ENCODE measurements around the gene GNG4.
A peak's percentile ranks its signal among the peaks of the same experiment; 100 is the strongest.

Gene GNG4

DNA sequence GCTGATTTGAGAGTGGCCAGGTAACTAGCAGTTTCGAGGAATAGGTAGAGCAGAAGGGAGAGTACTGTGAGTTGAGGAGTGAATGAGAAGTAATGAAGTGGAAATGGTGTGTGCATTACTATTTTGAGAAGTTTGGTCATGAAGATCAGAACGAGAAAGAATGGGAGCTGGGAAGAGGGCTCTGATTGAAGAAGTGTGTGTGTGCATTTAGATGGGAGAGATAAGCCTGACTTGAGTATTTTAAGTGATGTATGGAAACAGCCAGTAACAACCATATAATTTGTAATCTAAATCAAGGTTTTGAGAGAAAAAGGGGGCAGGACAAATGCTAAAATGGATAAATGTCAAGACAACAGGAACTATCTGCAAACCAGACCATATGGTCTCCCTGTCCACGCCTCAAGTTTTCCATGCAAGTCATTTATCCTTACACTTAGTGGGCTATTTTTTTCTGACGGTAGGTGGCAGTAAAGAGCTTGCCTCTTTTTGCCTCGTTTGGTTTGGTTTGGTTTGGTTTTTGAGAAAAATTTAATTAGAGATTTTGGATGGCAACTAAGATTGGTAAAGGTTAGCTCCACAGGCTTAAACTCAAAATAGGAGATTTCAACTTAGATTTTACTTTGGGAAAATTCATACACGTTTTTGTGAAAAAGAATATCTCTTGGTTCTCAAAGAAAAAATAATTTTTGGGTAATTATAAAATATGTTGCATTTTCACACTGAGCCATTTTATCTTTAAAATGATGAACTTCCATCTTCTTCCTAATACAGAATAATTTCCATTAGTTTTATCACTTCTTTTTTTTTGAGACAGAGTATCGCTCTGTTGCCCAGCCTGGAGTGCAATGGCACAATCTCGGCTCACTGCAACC lies 135.9 kb downstream of the GNG4 start:
- ChIA-PET CTCF (interaction anchor here (0.7 to 5.0 kb wide), 23 partner anchors 9 to 1014 kb away, joined by 3 to 40 read pairs (median 4); partner anchors contain the start of gene B3GALNT2), POLR2A (no interaction called here)
- TF ChIP-seq, protein P1, sequence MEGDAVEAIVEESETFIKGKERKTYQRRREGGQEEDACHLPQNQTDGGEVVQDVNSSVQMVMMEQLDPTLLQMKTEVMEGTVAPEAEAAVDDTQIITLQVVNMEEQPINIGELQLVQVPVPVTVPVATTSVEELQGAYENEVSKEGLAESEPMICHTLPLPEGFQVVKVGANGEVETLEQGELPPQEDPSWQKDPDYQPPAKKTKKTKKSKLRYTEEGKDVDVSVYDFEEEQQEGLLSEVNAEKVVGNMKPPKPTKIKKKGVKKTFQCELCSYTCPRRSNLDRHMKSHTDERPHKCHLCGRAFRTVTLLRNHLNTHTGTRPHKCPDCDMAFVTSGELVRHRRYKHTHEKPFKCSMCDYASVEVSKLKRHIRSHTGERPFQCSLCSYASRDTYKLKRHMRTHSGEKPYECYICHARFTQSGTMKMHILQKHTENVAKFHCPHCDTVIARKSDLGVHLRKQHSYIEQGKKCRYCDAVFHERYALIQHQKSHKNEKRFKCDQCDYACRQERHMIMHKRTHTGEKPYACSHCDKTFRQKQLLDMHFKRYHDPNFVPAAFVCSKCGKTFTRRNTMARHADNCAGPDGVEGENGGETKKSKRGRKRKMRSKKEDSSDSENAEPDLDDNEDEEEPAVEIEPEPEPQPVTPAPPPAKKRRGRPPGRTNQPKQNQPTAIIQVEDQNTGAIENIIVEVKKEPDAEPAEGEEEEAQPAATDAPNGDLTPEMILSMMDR (IDR thresholded peaks at IDR 0.05; ENCODE audit: control extremely low read depth, extremely low read depth, low read depth, missing control alignments) = peak; percentile 73
- DNase-seq (ENCODE audit: extremely low spot score) = peak; percentile 32

DNA sequence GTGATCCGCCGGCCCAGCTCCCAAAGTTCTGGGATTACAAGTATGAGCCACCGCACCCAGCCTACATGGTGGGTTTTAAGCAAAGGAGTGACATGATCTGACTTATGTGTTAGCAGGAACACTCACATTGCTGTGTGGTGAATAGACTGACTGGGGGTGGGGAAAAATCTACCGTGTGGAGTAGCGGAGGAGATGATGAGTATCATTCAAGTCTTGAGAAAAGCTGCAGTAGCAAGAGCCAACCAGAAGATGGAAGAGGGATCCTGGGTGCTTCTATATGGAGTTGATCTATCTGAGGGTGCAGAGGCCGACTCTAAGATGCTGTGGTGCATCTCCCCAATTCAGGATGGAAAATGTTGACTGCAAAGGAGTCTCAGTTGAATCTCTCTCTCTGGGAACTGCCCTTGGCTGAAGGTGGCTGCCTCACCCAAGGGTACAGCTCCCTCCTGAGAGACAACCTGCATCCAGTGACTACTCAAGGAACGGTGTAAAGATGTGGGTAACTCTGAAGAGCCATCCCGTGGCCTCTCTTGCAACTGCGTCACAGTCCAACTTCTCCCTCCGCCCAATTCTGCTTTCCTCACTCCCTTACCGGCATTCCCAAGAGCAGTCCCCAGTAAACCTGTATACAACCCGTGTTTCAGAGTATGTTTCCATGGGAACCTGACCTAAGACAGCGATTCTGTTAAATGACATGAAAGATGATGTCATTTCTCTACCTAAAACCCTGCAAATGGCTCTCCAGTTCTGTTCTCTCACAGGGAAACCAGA lies 137.9 kb downstream of the GNG4 start:
- ChIA-PET CTCF (interaction anchor here (1.3 to 1.6 kb wide), 2 partner anchors 271 to 461 kb away, joined by 3 to 7 read pairs; no protein-coding TSS in a partner anchor), POLR2A (no interaction called here)
- no peak for DNase-seq (ENCODE audit: extremely low spot score)
- TF ChIP-seq, protein P1 (IDR thresholded peaks at IDR 0.05; ENCODE audit: control extremely low read depth, extremely low read depth, low read depth, missing control alignments) = no peak

- POLR2A ChIA-PET = no interaction called here
- CTCF ChIA-PET = interaction anchor here (1.3 to 1.6 kb wide), 3 partner anchors 272 to 461 kb away, joined by 3 to 7 read pairs (median 5); no protein-coding TSS in a partner anchor
- DNase-seq (ENCODE audit: extremely low spot score) = no peak
- TF ChIP-seq, protein P1 (IDR thresholded peaks at IDR 0.05; ENCODE audit: control extremely low read depth, extremely low read depth, low read depth, missing control alignments) = no peak
These were observed 138.8 kb downstream of the GNG4 start for GRCh38 chr1:235510823-235511222.

DNA sequence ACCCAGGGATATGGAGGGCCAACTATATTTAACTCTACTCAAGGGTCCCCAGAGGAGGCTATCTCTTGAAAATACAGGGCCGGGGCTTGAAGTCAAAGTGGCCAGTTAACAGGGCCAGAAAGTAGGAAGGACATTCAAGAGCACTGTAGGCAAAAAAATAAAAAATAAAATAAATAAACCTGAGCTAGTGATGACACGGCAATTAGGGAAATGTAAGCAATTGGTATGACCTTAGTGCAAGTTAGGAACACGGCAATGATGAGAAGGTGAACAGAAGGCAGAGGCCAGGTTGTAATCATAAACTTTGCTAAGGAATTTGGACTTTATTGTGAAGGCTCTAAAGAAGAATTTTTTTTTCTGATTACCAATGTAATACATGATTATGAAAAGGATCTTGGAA lies 142.0 kb downstream of the GNG4 start:
- ChIA-PET POLR2A (no interaction called here), CTCF (no interaction called here)
- no peak for DNase-seq (ENCODE audit: extremely low spot score)
- TF ChIP-seq, protein P1 (IDR thresholded peaks at IDR 0.05; ENCODE audit: control extremely low read depth, extremely low read depth, low read depth, missing control alignments) = no peak

DNA sequence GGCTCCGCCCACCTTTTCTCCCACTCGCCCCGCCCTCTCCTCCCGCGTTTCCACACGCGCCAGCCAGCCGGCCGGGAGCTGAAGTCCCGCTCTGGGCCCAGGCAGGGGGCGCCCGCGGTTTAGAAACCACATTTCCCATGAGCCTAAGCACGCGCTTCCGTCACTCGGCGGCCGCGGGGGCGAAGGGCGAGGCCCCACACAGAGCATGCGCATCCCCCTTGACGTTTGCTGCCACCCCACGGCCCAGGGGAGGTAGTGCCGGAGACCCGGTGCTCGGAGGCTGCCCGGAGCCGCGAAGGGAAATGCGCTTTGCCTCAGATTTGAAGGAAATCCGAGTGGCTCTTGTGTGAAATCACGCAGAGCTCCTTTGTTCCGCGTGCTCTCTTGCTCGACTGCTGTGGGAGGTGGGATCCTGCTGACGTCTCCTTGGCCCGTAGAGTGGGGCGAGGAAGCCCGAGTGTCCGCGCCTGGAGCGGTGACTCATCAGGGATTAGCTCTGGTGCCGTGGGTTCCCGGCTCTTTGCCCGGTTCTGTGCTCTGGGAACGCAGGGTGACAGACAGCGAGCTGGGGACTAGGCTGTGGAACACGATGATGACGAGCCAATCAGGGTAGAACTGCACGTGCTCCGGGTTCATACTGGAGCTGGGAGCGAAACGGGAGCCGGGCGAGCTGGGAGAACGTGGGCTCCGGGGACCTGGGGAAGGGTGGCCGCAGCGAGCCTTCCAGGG lies 144.9 kb downstream of the GNG4 start:
- TF ChIP-seq, protein P1 (IDR thresholded peaks at IDR 0.05; ENCODE audit: control extremely low read depth, extremely low read depth, low read depth, missing control alignments) = peak; percentile 66
- peak; percentile 97 for DNase-seq (ENCODE audit: extremely low spot score)
- CTCF ChIA-PET = interaction anchor here (0.7 to 3.3 kb wide), 47 partner anchors 8 to 1131 kb away, joined by 3 to 40 read pairs (median 3); partner anchors contain the start of genes COA6 and RBM34
- POLR2A ChIA-PET = interaction anchor here (0.5 to 1.1 kb wide), 4 partner anchors 23 to 1598 kb away, joined by 3 read pairs; no protein-coding TSS in a partner anchor

Data from GM10248 (cell line).